ENCODE results near the gene CCDC3. TPM values are rescaled to one million over a fixed set of nuclear protein-coding genes. Genes with fewer than 3 reads are reported as not detected.

The CCDC3 gene
- polyA plus RNA-seq, 2 of the 4 experiments (the other 2 are of a cell fraction): 0.58 to 0.94 TPM

- CTCF ChIA-PET: interaction anchor here (1.2 kb wide), 1 partner anchor 9 kb away, joined by 8 read pairs; no protein-coding TSS in a partner anchor
Measured at GRCh38 chr10:12910835-12911234, 90.7 kb downstream of the CCDC3 start.

DNA sequence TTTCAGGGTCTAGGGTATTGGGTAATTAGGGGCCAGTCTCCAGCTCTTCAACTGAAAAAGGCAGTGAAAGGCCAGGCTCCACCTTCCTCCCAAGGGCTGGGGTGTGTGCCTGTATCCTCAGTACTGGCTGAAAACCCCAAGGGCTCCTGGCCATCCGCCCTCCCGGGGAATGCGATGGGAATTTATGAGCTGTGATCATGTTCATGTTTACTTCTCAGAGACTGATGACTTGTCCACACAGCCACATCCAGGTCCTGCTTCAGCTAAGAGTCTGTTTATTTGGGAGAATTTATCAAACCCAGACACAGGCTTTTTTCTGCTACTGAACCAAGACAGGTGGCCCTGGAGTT is 91.7 kb downstream of the CCDC3 start:
- H3K9me3 ChIP-seq: no peaks in the 10 kb centered on the region
- no peak overlapping the region for H3K4me2 ChIP-seq
- FAIRE-seq (no peak), ATAC-seq (peak; percentile 22 to 43; a peak in 3 of 6 replicates), DNase-seq (ENCODE audit: low read depth in 1 of 2, low spot score in 1 of 2) (peak in 1 of 2 experiments; percentile 13)
- no peak overlapping the region for H3K27ac ChIP-seq
- H3K4me1 ChIP-seq: 0 out of 3 replicates have a peak, but pooled peaks cover 3% of the 10 kb centered on the region
- no peak overlapping the region for H3K4me3 ChIP-seq
- WGBS (ENCODE audit: missing lambda C conversion rate): 17% methylated on average over 3 of the region's 3 CpGs
- CTCF ChIA-PET: interaction anchor here (0.6 kb wide), 1 partner anchor 9 kb away, joined by 3 read pairs; no protein-coding TSS in a partner anchor
- POLR2A ChIA-PET: no interaction called here
- TF ChIP-seq NPAS2 (CRISPR knock-in tag; IDR thresholded peaks at IDR 0.05; ENCODE audit: borderline replicate concordance): no peak
- no peak for TF ChIP-seq HEYL (CRISPR knock-in tag; IDR thresholded peaks at IDR 0.05)
- TF ChIP-seq, protein P1, sequence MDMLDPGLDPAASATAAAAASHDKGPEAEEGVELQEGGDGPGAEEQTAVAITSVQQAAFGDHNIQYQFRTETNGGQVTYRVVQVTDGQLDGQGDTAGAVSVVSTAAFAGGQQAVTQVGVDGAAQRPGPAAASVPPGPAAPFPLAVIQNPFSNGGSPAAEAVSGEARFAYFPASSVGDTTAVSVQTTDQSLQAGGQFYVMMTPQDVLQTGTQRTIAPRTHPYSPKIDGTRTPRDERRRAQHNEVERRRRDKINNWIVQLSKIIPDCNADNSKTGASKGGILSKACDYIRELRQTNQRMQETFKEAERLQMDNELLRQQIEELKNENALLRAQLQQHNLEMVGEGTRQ (IDR thresholded peaks at IDR 0.05): no peak
- TF ChIP-seq HOXB5 (CRISPR knock-in tag; IDR thresholded peaks at IDR 0.05): no peak
- TF ChIP-seq CBX2 (IDR thresholded peaks at IDR 0.05; ENCODE audit: borderline replicate concordance, low read depth): no peak
- TF ChIP-seq REST (IDR thresholded peaks at IDR 0.05): no peak

More at GRCh38 chr10:12910835-12911234, 90.7 kb downstream of the CCDC3 start:
- Histone ChIP-seq H3K27ac (no peak overlapping the region), H3K4me1 (0 out of 3 replicates have a peak, but pooled peaks cover 3% of the 10 kb centered on the region), H3K4me3 (no peak overlapping the region), H3K4me2 (no peak overlapping the region), H3K9me3 (no peaks in the 10 kb centered on the region)
- POLR2A ChIA-PET: no interaction called here
- no peak for ATAC-seq
- no peak for FAIRE-seq
- 30% methylated on average over 4 of the region's 4 CpGs for WGBS (ENCODE audit: missing lambda C conversion rate)
- DNase-seq (ENCODE audit: low read depth in 1 of 2, low spot score in 1 of 2): no peak
- TF ChIP-seq POLR2A (IDR thresholded peaks at IDR 0.05; ENCODE audit: low read length): no peak
- TF ChIP-seq PHF8 (IDR thresholded peaks at IDR 0.05; ENCODE audit: borderline replicate concordance, low read depth): no peak
- TF ChIP-seq SMC3 (IDR thresholded peaks at IDR 0.05): no peak

DNA sequence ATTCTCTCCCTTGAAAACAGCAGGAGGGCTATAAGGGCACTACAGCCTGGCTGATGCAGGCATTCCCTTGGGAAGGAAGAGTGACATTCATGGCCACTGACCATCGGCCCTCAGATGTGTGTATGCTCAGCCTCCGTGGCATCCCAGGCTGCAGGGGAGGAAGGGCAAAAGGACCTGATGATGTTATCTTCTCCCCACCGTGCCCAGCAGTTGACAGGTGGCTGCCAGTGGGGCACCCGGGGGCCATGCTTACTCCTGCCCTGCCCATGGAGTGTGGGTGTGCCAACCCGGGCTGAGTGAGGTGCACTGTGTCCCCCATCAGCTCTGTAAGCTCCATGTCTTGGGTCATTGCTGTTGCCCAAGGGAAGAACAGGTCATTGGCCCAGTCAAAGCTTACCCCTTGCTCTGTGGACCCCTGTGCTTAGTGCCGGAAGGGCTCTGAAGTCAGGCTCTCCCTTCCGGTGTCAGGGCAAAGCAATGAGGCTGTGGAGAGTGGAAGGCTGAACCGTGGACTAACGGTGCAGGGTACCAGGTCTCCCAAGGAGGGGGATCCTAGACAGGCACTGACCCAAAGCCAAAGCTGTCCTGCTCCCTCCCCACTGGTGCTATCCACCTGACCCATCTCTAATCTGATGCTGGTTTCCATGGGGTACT is 92.2 kb downstream of the CCDC3 start:
- ATAC-seq (peak in 1 of 2 experiments; percentile 27; a peak in 3 of 6 replicates), DNase-seq (ENCODE audit: low read depth in 1 of 2, low spot score in 1 of 2) (no peak), FAIRE-seq (no peak)
- TF ChIP-seq POLR2A (IDR thresholded peaks at IDR 0.05; ENCODE audit: low read length): no peak
- no peak for TF ChIP-seq NPAS2 (CRISPR knock-in tag; IDR thresholded peaks at IDR 0.05; ENCODE audit: borderline replicate concordance)
- no peak for TF ChIP-seq BHLHE40 (IDR thresholded peaks at IDR 0.05; ENCODE audit: low read depth, low read length)
- TF ChIP-seq HOXB13 (CRISPR knock-in tag; IDR thresholded peaks at IDR 0.05; ENCODE audit: low read depth): no peak
- TF ChIP-seq HMGXB4 (CRISPR knock-in tag; IDR thresholded peaks at IDR 0.05; ENCODE audit: borderline replicate concordance): no peak
- TF ChIP-seq, protein P2, sequence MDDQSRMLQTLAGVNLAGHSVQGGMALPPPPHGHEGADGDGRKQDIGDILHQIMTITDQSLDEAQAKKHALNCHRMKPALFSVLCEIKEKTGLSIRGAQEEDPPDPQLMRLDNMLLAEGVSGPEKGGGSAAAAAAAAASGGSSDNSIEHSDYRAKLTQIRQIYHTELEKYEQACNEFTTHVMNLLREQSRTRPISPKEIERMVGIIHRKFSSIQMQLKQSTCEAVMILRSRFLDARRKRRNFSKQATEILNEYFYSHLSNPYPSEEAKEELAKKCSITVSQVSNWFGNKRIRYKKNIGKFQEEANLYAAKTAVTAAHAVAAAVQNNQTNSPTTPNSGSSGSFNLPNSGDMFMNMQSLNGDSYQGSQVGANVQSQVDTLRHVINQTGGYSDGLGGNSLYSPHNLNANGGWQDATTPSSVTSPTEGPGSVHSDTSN (IDR thresholded peaks at IDR 0.05): no peak
- TF ChIP-seq, protein P1 (IDR thresholded peaks at IDR 0.05): no peak
- TF ChIP-seq KDM5A (IDR thresholded peaks at IDR 0.05): no peak
- TF ChIP-seq ZNF302 (CRISPR knock-in tag; IDR thresholded peaks at IDR 0.05): no peak
- TF ChIP-seq JUNB (IDR thresholded peaks at IDR 0.05): no peak
- TF ChIP-seq MAFK (IDR thresholded peaks at IDR 0.05; ENCODE audit: partially characterized antibody): no peak
- no peak for TF ChIP-seq REST (IDR thresholded peaks at IDR 0.05)
- no peak for TF ChIP-seq MAZ (IDR thresholded peaks at IDR 0.05; ENCODE audit: borderline replicate concordance, low read depth, low read length)
- 0 out of 3 replicates have a peak, but pooled peaks cover 2% of the 10 kb centered on the region for H3K4me1 ChIP-seq
- no peak overlapping the region for H3K4me3 ChIP-seq
- 56% methylated on average over 6 of the region's 9 CpGs for WGBS (ENCODE audit: missing lambda C conversion rate)
- POLR2A ChIA-PET: no interaction called here
- CTCF ChIA-PET: no interaction called here
- no peaks in the 10 kb centered on the region for H3K9me3 ChIP-seq
- H3K4me2 ChIP-seq: no peak overlapping the region
- no peak overlapping the region for H3K27ac ChIP-seq
